ENCODE data around the gene POLR2A.

Gene POLR2A

DNA sequence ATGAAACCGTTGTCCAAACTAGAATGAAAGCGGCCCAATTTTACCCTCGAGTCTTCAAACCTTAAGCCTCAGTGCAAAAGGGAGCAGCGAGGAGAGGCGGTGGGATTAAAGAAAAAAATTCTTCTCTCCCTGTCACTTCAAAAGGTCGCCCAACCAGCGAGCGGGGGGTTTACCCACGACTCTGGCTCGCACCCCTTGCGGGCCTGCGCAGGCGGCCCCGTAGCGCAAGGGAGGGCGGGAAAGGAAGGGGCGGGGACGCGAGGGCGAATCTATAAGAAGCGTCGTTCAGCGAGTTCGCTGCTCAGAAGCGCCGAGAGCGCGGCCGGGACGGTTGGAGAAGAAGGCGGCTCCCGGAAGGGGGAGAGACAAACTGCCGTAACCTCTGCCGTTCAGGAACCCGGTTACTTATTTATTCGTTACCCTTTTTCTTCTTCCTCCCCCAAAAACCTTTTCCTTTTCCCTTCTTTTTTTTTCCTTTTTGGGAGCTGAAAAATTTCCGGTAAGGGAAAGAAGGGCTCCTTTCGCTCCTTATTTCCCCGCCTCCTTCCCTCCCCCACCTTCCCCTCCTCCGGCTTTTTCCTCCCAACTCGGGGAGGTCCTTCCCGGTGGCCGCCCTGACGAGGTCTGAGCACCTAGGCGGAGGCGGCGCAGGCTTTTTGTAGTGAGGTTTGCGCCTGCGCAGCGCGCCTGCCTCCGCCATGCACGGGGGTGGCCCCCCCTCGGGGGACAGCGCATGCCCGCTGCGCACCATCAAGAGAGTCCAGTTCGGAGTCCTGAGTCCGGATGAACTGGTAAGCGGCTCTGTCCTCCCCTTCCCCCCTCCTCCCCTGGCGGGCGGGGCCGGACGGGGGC, at the start of gene POLR2A:
POLR2A (plus strand) TSS at position 300 of the 852 bp plus-strand sequence.
- peak; percentile 98 for DNase-seq

- peak; percentile 67 for DNase-seq
These were observed 48.2 kb upstream of the POLR2A start for GRCh38 chr17:7435676-7436555.

DNA sequence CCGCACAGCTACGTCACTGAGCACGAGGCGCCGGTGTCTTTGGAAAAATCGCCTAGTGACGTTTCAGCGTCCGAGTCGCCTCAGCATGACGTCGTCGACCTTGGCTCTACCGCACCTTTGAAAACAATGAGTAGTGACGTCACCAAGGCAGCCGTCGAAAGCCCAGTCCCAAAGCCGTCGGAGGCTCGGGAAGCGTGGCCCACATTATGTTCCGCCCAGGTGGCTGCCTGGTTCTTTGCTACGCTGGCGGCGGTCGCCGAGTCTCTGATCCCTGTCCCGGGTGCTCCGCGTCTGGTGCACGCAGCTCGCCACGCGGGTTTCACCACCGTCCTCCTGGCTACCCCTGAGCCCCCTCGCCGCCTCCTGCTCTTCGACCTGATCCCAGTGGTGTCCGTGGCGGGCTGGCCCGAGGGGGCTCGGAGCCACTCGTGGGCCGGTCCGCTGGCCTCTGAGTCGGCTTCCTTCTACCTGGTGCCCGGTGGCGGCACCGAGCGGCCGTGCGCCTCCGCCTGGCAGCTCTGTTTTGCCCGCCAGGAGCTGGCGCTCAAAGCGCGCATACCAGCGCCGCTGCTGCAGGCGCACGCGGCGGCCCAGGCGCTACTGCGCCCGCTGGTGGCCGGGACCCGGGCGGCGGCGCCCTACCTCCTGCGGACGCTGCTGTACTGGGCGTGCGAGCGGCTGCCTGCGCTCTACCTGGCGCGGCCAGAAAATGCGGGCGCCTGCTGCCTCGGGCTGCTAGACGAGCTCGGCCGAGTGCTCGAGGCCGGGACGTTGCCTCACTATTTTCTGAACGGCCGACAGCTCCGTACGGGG, 47.4 kb upstream of the POLR2A start:
- peak; percentile 92 for DNase-seq

- no peak for DNase-seq
These were observed 46.8 kb upstream of the POLR2A start for GRCh38 chr17:7437369-7437863.

DNA sequence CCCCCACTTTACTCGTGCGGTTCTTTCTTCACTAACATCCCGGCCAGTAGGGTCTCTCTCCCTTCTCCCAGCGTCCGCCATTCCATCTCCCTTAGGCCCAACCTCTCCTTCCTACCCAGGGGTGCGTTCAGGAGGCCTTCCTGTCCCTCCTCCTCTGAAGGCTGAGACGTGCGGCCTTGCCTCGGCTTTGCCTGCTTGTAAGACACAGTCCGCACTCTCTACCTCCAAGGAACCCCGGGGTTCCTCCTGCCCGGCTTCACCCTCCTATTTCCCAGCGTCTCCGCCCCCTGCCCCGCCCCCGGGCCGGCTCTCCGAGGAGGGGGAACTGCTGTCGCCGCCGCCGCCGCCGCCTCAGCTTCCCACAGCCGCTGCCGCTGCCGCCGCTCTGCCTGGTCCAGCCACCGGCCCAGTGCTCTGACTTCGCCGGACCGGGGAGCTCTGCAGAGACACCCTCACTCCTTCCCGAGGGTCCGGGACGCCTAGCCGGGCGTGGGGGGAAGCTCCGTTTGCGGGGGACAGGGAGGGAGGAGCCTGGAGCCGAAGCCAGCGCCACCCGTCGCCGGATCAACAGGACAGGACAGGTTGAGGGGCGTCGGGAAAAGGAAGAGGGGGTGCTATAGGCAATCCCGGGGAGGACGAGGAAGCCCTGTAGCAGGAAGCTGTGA, 46.1 kb upstream of the POLR2A start:
- DNase-seq: peak; percentile 52

DNA sequence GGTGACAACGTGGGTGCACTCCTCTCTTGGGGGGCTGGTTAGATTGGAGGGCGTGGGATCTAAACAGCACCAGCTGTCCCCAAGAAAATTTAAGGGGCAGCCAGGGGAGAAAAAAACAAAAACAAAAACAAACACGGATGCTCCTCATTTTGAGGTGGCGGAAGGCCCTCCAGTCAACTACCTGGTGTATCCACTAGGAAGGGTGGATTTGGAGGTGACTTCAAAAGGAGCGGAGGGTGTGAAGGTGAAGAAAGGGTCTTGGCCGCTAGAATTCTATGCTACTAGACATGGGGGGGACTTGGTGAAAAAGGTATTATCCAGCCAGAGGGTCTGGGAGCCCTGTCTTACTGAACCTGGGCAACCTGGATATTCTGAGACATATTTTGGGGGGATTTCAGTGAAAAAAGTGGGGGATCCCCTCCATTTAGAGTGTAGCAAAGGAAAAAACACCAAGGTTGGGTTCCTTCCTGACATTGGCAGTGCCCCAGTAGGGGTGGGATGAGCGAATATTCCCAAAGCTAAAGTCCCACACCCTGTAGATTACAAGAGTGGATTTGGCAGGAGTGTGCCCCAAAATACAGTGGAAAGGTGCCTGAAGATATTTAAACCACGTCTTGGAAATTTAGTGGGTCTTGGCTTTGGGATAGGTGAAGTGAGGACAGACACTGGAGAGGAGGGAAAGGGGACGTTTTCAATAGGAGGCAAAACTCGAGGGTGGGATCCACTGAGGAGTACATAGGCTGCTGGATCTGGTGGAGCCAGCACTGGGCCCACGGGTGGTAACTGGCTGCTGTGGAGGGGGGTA, 45.3 kb upstream of the POLR2A start:
- no peak for DNase-seq

DNA sequence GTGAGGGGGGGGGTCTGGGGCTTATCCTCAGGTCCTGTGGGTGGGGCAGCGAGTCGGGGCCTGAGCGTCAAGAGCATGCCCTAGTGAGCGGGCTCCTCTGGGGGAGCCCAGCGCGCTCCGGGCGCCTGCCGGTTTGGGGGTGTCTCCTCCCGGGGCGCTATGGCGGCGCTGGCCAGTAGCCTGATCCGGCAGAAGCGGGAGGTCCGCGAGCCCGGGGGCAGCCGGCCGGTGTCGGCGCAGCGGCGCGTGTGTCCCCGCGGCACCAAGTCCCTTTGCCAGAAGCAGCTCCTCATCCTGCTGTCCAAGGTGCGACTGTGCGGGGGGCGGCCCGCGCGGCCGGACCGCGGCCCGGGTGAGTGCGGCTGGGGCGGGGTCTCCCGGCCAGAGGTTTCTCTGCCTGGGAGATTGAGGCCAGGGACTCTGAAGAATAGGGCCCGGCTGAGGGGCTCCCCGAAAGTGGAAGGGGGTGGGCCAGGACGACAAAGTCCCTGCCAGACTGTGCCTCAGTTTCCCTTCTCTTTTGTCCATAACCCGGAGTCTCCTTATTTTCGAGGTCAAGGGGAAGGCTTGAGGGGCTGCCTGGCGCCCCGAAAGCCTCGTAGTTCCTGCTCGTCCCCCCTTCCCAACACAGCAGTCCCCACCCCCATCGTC, 44.6 kb upstream of the POLR2A start, which contains the start of gene FGF11:
FGF11 (plus strand) TSS at position 51 of the 651 bp plus-strand sequence; CDS start at position 160, 109 bp downstream.
- no peak for DNase-seq

DNA sequence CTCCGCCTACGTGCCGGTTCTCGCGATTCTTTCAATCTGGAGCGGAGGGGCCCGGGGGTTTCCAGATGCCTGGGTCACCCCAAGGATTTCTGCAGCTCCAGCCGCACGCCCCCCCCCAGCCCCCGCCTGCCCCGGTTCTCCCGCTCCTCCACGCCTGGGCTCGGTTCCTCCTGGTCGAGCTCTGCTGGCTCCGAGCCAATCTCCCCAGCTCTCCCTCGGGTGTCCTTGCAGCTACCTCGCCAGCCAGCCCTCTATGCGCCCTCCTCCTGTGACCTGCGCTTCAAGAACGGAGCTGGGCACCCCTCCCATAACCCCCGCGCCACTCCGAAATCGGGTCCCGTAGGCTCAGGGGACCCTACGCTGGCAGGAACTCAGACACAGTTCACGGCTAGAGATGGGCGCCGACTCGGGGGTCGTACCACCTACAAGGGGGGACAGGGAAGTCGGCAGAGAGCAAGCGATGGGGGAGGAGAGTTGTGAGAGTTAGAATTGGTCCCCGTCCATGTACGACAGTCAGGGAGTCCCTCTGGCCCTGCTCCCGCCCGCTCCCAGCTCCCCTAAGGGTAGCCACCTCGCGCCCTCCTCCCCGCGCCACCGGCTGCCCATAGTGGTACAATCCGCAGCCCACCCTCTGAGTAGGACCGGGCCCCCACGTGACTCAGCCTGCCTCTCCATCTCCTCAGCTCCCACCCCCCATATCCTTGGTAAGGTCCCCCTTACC, 43.9 kb upstream of the POLR2A start:
- peak; percentile 43 for DNase-seq

DNA sequence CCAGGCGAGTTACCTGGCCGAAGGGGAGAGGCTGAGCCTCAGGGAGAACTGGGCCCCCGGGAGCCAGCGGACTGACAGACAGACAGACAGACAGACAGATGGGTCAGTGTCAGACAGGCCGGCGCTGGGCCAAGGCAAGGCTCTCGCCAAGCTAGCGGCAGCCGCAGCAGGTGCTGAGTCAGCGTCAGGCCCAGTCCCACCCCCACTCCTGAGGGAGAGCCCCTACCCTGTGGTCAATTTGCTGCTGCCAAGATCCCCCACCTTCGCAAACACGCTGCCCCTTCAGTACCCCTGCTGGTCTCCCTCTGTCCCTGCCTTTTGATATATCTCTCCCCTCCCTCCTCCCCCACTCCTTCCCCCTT, 43.4 kb upstream of the POLR2A start:
- peak; percentile 13 for DNase-seq

- DNase-seq: no peak
These were observed 42.9 kb upstream of the POLR2A start for GRCh38 chr17:7441266-7441665.

- DNase-seq: no peak
These were observed 42.0 kb upstream of the POLR2A start for GRCh38 chr17:7442142-7442541.

DNA sequence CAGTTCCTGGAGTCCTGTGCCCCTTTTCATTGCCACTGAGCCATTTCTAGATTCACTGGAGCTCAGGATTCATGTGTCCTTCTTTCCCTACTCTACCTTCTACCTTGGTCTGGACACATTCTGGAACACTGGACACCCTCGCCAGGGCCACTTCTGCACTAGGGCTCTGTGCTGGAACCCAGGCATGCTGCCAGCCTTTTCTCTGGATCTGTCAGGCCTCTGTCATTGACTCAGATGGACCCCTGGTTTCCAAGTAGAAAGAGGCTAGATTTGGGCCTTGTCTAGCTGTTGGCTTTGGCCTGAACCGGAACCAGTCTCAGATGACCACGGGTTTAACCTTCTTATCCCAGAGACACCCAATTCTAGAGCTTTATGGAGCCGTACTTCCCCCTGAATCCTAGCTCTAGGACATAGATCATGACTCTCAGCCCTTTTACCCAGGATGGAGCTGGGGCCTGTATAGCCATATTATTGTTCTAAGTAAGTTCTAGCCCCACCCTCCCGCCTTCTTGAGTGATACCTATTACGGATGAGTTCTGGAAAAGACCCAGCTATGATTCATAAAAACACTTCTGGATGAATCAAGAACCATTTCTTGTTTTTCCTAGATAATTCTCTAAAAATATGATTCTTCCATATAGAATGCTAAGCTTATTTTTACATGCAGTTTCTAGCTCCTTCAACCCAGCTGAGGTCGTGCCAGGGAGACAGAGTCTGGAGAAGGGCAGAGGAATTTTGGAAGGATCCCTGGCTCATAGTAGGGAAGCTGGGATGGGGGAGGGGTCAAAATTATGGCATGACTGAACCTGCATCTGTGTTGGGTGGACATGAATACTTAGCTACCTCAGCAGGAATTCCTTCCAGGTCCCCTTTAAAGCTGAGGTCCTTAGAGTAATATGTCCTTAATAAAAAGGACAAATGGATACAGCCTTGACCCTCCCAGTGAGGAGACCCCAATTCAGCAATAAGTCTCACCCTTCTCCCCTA, 40.4 kb upstream of the POLR2A start:
- no peak for DNase-seq

DNA sequence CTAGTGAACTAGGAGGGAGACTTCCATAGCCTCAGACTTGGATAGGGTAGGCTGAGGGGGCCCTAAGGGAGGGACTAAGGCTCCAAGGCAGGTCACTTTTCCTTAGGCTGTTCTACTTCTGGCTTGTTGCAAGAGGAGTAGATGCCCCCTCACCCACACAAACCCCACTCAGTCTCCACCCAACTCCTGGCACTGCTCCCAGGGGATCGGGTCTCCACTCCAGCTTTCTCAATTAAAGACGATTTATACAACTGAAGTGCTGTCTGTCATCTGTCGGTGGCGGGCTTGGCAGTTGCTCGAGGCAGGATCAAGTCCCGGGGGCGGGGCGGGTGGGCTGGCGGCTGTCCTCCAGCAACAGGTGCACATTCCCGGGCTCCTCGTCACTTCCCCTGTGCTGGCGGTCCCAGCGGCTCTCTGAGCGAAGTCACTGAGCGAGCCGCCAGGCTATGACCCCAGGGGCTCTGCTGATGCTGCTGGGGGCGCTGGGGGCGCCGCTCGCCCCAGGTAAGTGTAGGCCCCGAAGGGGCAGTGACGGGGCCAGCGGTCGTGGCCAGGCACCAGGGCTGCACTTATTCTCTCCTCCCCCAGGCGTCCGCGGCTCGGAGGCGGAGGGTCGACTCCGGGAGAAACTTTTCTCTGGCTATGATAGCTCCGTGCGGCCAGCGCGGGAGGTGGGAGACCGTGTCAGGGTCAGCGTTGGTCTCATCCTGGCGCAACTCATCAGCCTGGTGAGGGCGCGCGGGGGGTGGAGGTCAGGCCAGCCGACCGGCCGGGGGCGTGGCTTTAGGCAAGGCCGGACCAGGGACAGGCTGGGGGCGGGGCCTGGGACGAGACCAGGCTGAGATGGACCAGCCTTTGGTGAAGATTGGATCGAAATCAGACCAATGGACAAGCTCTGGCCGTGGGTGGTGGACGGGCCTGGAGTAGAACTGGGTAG, 39.2 kb upstream of the POLR2A start, which contains the start of gene CHRNB1:
CHRNB1 (plus strand) TSS at position 380 of the 937 bp plus-strand sequence; CDS start at position 447, 67 bp downstream.
- DNase-seq: no peak

DNA sequence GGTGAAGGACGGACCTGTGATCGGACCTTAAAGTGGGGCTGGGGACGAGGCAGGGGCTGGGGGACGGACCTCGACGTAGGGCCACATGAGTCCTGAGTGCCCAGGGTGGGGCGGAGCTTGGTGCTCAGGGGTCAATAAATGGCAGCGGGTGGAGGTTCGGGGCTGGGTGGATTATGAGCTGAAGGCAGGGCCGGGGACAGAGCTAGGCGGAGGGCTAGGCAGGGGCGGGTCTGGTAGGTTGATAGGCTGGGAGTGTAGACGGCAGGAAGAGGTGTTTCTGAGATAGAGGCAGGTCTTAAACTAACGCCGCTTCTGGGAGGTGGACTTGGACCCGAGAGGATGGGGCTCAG, 38.6 kb upstream of the POLR2A start:
- peak; percentile 17 for DNase-seq

DNA sequence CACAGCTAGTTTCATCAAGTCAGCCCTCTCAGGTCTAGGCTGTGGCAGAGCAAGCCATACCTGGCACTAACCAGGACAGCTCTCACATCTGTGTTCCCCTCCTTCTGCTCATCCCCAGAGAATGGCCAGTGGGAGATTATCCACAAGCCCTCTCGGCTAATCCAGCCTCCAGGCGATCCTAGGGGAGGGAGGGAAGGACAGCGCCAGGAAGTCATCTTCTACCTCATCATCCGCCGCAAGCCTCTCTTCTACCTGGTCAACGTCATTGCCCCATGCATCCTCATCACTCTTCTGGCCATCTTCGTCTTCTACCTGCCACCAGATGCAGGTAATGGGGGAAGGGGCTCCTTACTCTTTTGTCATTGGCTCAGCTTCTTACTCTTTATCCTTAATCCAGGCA, 35.7 kb upstream of the POLR2A start:
- DNase-seq: no peak

DNA sequence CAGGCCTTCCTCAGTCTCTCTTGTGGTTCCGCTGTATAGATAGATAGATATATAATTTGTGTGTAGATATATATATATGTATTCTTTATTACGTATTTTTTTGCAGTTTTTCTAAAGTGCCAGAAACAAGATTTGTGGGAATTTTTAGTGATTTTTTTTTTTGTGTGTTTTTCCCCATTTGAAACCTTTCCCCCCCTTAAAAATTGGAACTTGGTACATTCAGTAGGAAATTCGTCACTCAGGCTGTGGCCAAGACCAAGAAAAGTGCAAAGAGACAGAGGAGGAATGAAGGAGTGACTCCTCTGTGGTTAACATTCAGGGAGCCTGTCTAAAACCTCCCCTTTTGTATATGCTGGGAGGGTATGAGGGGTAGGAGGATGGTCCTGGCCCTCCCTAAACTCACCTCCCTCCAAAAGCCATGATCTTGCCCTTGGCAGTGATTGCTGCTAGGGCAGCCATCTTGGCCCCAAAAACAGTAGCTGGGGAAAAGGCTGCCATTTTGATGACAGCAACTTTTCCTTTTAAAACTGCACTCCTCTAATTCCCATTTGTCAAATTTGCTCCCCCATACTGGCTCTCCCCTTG, 24.1 kb upstream of the POLR2A start:
- DNase-seq: no peak
